Gastrocnemius medialis (tissue), 4 donors: ENCODE measurements around the gene FGFR3.

Experiments used
- CTCF ChIP-seq, 5 experiments: fragments of 450-650 bp in 3 of 5; fragments of 200-600 bp in 2 of 5; sonication (generic) in 2 of 5; IDR thresholded peaks in 4 of 5; conservative IDR thresholded peaks in 1 of 5; 1 replicate in 4 of 5; 2 replicates in 1 of 5; pipeline ENCODE4 v1.5.1; 2016 to 2019; ENCODE audit warnings: antibody characterized with exemption in 5 of 5, mild to moderate bottlenecking in 3 of 5, moderate library complexity in 3 of 5
- POLR2A ChIP-seq, 2 donors: fragments of 450-650 bp; IDR thresholded peaks; one replicate each; pipeline ENCODE4 v1.6.1; 2017; ENCODE audit warnings: antibody characterized with exemption in 2 of 2, mild to moderate bottlenecking in 2 of 2, moderate library complexity in 2 of 2

GRCh38 chr4:1748465-1748995, 44.6 kb upstream of the FGFR3 start:
- TF ChIP-seq POLR2A (IDR thresholded peaks at IDR 0.05) (no peak), CTCF (IDR thresholded peaks at IDR 0.05 in 4 of 5, conservative IDR thresholded peaks at IDR 0.05 in 1 of 5) (peak; percentile 32 to 75 (median 71))
